ENCODE results near the gene PDS5B. TPM values are rescaled to one million over a fixed set of nuclear protein-coding genes. Genes with fewer than 3 reads are reported as not detected.

Gene PDS5B
- total RNA-seq, 1 donor from 2014 or later: 59.2 TPM

GRCh38 chr13:32589471-32589870, 3.2 kb downstream of the PDS5B start:
- Mint-ChIP-seq H3K36me3 (ENCODE audit: unreplicated experiment) (no peaks in the 10 kb centered on the region), H3K27me3 (ENCODE audit: unreplicated experiment) (peaks cover 7% of the 10 kb centered on the region), H3K4me1 (ENCODE audit: low read depth, unreplicated experiment) (peaks cover 18% of the 10 kb centered on the region), H3K4me3 (ENCODE audit: unreplicated experiment) (peak overlapping the region; percentile 60), H3K27ac (ENCODE audit: unreplicated experiment) (no peak overlapping the region), H3K9me3 (ENCODE audit: unreplicated experiment) (peaks cover 11% of the 10 kb centered on the region)
- TF ChIP-seq CTCF (IDR thresholded peaks at IDR 0.05; ENCODE audit: partially characterized antibody, unreplicated experiment): no peak
- no peak for DNase-seq

- peaks cover 7% of the 10 kb centered on the region for H3K27me3 Mint-ChIP-seq (ENCODE audit: unreplicated experiment)
- no peak overlapping the region for H3K4me3 Mint-ChIP-seq (ENCODE audit: unreplicated experiment)
- no peak for TF ChIP-seq CTCF (IDR thresholded peaks at IDR 0.05; ENCODE audit: partially characterized antibody, unreplicated experiment)
- peaks cover 18% of the 10 kb centered on the region for H3K4me1 Mint-ChIP-seq (ENCODE audit: low read depth, unreplicated experiment)
- DNase-seq: no peak
- peaks cover 11% of the 10 kb centered on the region for H3K9me3 Mint-ChIP-seq (ENCODE audit: unreplicated experiment)
- no peak overlapping the region for H3K27ac Mint-ChIP-seq (ENCODE audit: unreplicated experiment)
- no peaks in the 10 kb centered on the region for H3K36me3 Mint-ChIP-seq (ENCODE audit: unreplicated experiment)
Measured at GRCh38 chr13:32590266-32590665, 4.0 kb downstream of the PDS5B start.

GRCh38 chr13:32592082-32592481, 5.8 kb downstream of the PDS5B start:
- Mint-ChIP-seq H3K9me3 (ENCODE audit: unreplicated experiment) (peaks cover 6% of the 10 kb centered on the region), H3K4me1 (ENCODE audit: low read depth, unreplicated experiment) (peaks cover 18% of the 10 kb centered on the region), H3K27me3 (ENCODE audit: unreplicated experiment) (peaks cover 2% of the 10 kb centered on the region), H3K27ac (ENCODE audit: unreplicated experiment) (no peak overlapping the region), H3K36me3 (ENCODE audit: unreplicated experiment) (no peaks in the 10 kb centered on the region), H3K4me3 (ENCODE audit: unreplicated experiment) (no peak overlapping the region)
- DNase-seq: no peak
- no peak for TF ChIP-seq CTCF (IDR thresholded peaks at IDR 0.05; ENCODE audit: partially characterized antibody, unreplicated experiment)

- peaks cover 12% of the 10 kb centered on the region for H3K4me1 Mint-ChIP-seq (ENCODE audit: low read depth, unreplicated experiment)
- no peaks in the 10 kb centered on the region for H3K36me3 Mint-ChIP-seq (ENCODE audit: unreplicated experiment)
- TF ChIP-seq CTCF (IDR thresholded peaks at IDR 0.05; ENCODE audit: partially characterized antibody, unreplicated experiment): no peak
- no peak for DNase-seq
- no peak overlapping the region for H3K4me3 Mint-ChIP-seq (ENCODE audit: unreplicated experiment)
- H3K9me3 Mint-ChIP-seq (ENCODE audit: unreplicated experiment): no peaks in the 10 kb centered on the region
- no peak overlapping the region for H3K27ac Mint-ChIP-seq (ENCODE audit: unreplicated experiment)
- H3K27me3 Mint-ChIP-seq (ENCODE audit: unreplicated experiment): no peaks in the 10 kb centered on the region
Measured at GRCh38 chr13:32594157-32594738, 8.0 kb downstream of the PDS5B start.

- no peak overlapping the region for H3K4me3 Mint-ChIP-seq (ENCODE audit: unreplicated experiment)
- no peaks in the 10 kb centered on the region for H3K9me3 Mint-ChIP-seq (ENCODE audit: unreplicated experiment)
- DNase-seq: no peak
- no peaks in the 10 kb centered on the region for H3K27me3 Mint-ChIP-seq (ENCODE audit: unreplicated experiment)
- H3K27ac Mint-ChIP-seq (ENCODE audit: unreplicated experiment): no peak overlapping the region
- TF ChIP-seq CTCF (IDR thresholded peaks at IDR 0.05; ENCODE audit: partially characterized antibody, unreplicated experiment): no peak
- H3K36me3 Mint-ChIP-seq (ENCODE audit: unreplicated experiment): no peaks in the 10 kb centered on the region
- H3K4me1 Mint-ChIP-seq (ENCODE audit: low read depth, unreplicated experiment): peaks cover 4% of the 10 kb centered on the region
Measured at GRCh38 chr13:32595306-32595705, 9.1 kb downstream of the PDS5B start.

Measured in glutamatergic neuron (in vitro differentiated cells).